HEK293T (cell line): ENCODE results near the gene PTPRO.

ENCODE experiments used
- ARNT ChIP-seq: fragments of 450-650 bp; IDR thresholded peaks from 2 replicates; pipeline ENCODE4 v1.6.1; 2017; ENCODE audit warnings: mild to moderate bottlenecking
- FOXK2 ChIP-seq: fragments of 450-650 bp; IDR thresholded peaks from 2 replicates; pipeline ENCODE4 v1.6.1; 2016; ENCODE audit warnings: mild to moderate bottlenecking
- FOXM1 ChIP-seq: fragments of 450-650 bp; IDR thresholded peaks from 2 replicates; pipeline ENCODE4 v1.6.1; 2017; ENCODE audit warnings: mild to moderate bottlenecking, borderline replicate concordance
- L3MBTL2 ChIP-seq: fragments of 450-650 bp; conservative IDR thresholded peaks from 2 replicates; pipeline ENCODE4 v1.6.1; 2016; ENCODE audit warnings: mild to moderate bottlenecking
- LEF1 ChIP-seq: fragments of 450-650 bp; IDR thresholded peaks from 2 replicates; pipeline ENCODE4 v1.6.1; 2017; ENCODE audit warnings: mild to moderate bottlenecking, borderline replicate concordance
- PKNOX1 ChIP-seq: fragments of 450-650 bp; IDR thresholded peaks from 2 replicates; pipeline ENCODE4 v1.6.1; 2016
- SP1 ChIP-seq: fragments of 450-650 bp; IDR thresholded peaks from 2 replicates; pipeline ENCODE4 v1.6.1; 2017

- no peak for TF ChIP-seq L3MBTL2
- no peak for TF ChIP-seq ARNT
- no peak for TF ChIP-seq FOXK2
- TF ChIP-seq FOXM1, result no peak
- TF ChIP-seq PKNOX1, result no peak
- no peak for TF ChIP-seq SP1
- TF ChIP-seq LEF1, result no peak
Measured at GRCh38 chr12:15574353-15574752, 252.0 kb downstream of the PTPRO start.
